Measurements from ENCODE around the gene PDE2A. TPM values are rescaled to one million over a fixed set of nuclear protein-coding genes. Genes with fewer than 3 reads are reported as not detected.

Gene PDE2A
- total and polyA plus RNA-seq, 10 of the 15 experiments (the other 5 are each of a cell fraction or from before 2014, with no cell fraction given): 0.06 to 0.15 (median 0.11) TPM; not detected in 6

DNA sequence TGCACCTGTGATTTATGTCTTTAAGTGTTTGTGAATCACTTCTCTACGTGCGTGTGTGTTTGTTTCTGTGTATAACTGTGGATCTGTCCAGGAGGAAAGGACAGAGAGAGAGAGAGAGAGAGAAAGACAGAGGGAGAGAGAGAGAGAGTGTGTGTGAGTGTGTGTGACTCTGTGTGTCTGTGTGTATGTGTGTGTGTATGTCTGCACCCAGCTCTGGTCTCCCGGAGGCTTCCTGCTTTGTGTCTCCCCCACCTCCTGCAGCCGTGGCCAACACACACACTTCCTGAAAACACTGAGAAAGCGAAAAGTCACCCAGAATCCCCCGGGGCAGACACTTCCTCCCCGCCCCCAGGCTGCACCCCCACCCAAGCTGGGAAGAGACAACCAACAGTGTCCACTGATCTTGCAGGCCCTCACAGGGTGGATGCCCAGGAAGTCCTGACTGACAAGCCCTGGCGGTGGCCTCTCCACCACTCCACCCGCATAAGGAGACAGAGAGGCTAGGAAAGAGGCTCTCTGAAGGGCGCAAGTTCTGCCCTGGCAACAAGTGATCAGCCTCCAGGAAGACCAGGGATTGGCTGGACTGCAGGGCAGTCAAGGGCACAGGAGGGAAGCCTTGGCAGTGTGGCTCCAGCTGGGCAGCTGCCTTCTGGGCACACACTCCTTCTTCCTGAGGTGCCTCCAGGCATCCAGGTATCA, 48.0 kb upstream of the PDE2A start (continued):
- TF ChIP-seq, protein P1, sequence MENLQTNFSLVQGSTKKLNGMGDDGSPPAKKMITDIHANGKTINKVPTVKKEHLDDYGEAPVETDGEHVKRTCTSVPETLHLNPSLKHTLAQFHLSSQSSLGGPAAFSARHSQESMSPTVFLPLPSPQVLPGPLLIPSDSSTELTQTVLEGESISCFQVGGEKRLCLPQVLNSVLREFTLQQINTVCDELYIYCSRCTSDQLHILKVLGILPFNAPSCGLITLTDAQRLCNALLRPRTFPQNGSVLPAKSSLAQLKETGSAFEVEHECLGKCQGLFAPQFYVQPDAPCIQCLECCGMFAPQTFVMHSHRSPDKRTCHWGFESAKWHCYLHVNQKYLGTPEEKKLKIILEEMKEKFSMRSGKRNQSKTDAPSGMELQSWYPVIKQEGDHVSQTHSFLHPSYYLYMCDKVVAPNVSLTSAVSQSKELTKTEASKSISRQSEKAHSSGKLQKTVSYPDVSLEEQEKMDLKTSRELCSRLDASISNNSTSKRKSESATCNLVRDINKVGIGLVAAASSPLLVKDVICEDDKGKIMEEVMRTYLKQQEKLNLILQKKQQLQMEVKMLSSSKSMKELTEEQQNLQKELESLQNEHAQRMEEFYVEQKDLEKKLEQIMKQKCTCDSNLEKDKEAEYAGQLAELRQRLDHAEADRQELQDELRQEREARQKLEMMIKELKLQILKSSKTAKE (IDR thresholded peaks at IDR 0.05; ENCODE audit: low read depth, poor library complexity, severe bottlenecking): no peak
- TF ChIP-seq RCOR1 (conservative IDR thresholded peaks at IDR 0.05; ENCODE audit: low read depth, low read length): no peak
- TF ChIP-seq, protein P2, sequence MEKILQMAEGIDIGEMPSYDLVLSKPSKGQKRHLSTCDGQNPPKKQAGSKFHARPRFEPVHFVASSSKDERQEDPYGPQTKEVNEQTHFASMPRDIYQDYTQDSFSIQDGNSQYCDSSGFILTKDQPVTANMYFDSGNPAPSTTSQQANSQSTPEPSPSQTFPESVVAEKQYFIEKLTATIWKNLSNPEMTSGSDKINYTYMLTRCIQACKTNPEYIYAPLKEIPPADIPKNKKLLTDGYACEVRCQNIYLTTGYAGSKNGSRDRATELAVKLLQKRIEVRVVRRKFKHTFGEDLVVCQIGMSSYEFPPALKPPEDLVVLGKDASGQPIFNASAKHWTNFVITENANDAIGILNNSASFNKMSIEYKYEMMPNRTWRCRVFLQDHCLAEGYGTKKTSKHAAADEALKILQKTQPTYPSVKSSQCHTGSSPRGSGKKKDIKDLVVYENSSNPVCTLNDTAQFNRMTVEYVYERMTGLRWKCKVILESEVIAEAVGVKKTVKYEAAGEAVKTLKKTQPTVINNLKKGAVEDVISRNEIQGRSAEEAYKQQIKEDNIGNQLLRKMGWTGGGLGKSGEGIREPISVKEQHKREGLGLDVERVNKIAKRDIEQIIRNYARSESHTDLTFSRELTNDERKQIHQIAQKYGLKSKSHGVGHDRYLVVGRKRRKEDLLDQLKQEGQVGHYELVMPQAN (conservative IDR thresholded peaks at IDR 0.05): no peak
- no peak for TF ChIP-seq HDAC2 (IDR thresholded peaks at IDR 0.05)
- TF ChIP-seq BCL11A (IDR thresholded peaks at IDR 0.05; ENCODE audit: low read depth, low read length): no peak
- TF ChIP-seq BMI1 (IDR thresholded peaks at IDR 0.05; ENCODE audit: borderline replicate concordance): no peak
- TF ChIP-seq RUNX3 (IDR thresholded peaks at IDR 0.05; ENCODE audit: low read length): peak; percentile 49; the same call in 1 of the 2 replicates
- TF ChIP-seq, protein P3, sequence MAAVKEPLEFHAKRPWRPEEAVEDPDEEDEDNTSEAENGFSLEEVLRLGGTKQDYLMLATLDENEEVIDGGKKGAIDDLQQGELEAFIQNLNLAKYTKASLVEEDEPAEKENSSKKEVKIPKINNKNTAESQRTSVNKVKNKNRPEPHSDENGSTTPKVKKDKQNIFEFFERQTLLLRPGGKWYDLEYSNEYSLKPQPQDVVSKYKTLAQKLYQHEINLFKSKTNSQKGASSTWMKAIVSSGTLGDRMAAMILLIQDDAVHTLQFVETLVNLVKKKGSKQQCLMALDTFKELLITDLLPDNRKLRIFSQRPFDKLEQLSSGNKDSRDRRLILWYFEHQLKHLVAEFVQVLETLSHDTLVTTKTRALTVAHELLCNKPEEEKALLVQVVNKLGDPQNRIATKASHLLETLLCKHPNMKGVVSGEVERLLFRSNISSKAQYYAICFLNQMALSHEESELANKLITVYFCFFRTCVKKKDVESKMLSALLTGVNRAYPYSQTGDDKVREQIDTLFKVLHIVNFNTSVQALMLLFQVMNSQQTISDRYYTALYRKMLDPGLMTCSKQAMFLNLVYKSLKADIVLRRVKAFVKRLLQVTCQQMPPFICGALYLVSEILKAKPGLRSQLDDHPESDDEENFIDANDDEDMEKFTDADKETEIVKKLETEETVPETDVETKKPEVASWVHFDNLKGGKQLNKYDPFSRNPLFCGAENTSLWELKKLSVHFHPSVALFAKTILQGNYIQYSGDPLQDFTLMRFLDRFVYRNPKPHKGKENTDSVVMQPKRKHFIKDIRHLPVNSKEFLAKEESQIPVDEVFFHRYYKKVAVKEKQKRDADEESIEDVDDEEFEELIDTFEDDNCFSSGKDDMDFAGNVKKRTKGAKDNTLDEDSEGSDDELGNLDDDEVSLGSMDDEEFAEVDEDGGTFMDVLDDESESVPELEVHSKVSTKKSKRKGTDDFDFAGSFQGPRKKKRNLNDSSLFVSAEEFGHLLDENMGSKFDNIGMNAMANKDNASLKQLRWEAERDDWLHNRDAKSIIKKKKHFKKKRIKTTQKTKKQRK (IDR thresholded peaks at IDR 0.05; ENCODE audit: low read depth, low read length): no peak
- peak; percentile 32; the same call in 1 of the 2 replicates for TF ChIP-seq SIN3A (IDR thresholded peaks at IDR 0.05; ENCODE audit: low read depth, low read length)
- TF ChIP-seq SP1 (IDR thresholded peaks at IDR 0.05; ENCODE audit: low read depth, low read length): peak; percentile 48
- TF ChIP-seq ZSCAN29 (IDR thresholded peaks at IDR 0.05): no peak
- TF ChIP-seq SREBF1 (IDR thresholded peaks at IDR 0.05; ENCODE audit: low read length): no peak
- TF ChIP-seq, protein P4, sequence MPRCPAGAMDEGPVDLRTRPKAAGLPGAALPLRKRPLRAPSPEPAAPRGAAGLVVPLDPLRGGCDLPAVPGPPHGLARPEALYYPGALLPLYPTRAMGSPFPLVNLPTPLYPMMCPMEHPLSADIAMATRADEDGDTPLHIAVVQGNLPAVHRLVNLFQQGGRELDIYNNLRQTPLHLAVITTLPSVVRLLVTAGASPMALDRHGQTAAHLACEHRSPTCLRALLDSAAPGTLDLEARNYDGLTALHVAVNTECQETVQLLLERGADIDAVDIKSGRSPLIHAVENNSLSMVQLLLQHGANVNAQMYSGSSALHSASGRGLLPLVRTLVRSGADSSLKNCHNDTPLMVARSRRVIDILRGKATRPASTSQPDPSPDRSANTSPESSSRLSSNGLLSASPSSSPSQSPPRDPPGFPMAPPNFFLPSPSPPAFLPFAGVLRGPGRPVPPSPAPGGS (IDR thresholded peaks at IDR 0.05; ENCODE audit: borderline replicate concordance, insufficient read depth, low read depth, low read length, poor library complexity, severe bottlenecking): no peak
- TF ChIP-seq SUPT20H (IDR thresholded peaks at IDR 0.05; ENCODE audit: borderline replicate concordance, control insufficient read depth, low read depth, low read length): no peak
- peak; percentile 46 for TF ChIP-seq MEF2B (IDR thresholded peaks at IDR 0.05; ENCODE audit: partially characterized antibody, poor library complexity, severe bottlenecking)
- TF ChIP-seq, protein P5, sequence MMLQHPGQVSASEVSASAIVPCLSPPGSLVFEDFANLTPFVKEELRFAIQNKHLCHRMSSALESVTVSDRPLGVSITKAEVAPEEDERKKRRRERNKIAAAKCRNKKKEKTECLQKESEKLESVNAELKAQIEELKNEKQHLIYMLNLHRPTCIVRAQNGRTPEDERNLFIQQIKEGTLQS (IDR thresholded peaks at IDR 0.05; ENCODE audit: borderline replicate concordance, extremely low read depth, low read depth, low read length): no peak
- no peak for TF ChIP-seq HDAC6 (IDR thresholded peaks at IDR 0.05; ENCODE audit: unreplicated experiment)
- TF ChIP-seq EZH2 (IDR thresholded peaks at IDR 0.05; ENCODE audit: borderline replicate concordance, control insufficient read depth, low read depth, low read length): no peak
- TF ChIP-seq TCF3 (IDR thresholded peaks at IDR 0.05; ENCODE audit: borderline replicate concordance, insufficient read depth, low read depth, low read length): no peak
